ENCODE data around the gene RNF220.

DNA sequence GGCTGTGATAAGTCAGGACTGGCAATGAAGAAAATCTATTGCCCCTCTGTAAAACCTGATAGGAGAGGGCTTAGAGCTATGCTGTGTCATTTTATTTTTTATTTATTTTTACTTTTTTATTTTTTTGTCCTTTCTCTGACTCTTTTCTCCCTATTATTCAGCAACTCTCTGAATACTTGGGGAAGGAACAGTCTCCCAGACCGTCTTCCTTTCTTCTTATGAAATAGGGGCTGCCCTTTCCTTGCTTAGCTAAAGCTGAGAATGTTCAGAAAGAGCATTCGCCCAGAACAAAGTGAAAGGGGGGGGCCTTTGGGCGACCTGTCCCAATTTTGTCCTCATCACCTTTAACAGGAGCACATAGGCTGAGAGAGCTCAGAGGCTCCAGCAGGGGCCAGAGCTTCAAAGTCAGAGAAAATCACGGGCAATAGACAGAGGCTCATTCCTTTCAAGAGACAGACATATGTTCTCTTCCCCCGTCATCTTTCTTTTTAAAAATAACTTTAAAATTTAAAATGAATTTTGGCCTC is 80.9 kb downstream of the RNF220 start:
- TF ChIP-seq TAF1 (IDR thresholded peaks at IDR 0.05; ENCODE audit: borderline replicate concordance, low read depth, low read length), result no peak
- no peak for TF ChIP-seq POLR2AphosphoS5 (IDR thresholded peaks at IDR 0.05; ENCODE audit: low read depth, low read length)
- no peak for TF ChIP-seq POLR2A (IDR thresholded peaks at IDR 0.05; ENCODE audit: low read depth, low read length)

Measured in GM12892 (cell line).